ENCODE results near the gene GLCCI1.

The GLCCI1 gene

GRCh38 chr7:7968544-7969305, at the start of gene GLCCI1:
Gene GLCCI1, plus strand, starts transcription at chr7:7968796. Its CDS starts 555 bp downstream, at chr7:7969351.
- DNase-seq, result peak; percentile 97 to 98

GRCh38 chr7:7919449-7919945, 49.1 kb upstream of the GLCCI1 start:
- DNase-seq, result no peak

DNA sequence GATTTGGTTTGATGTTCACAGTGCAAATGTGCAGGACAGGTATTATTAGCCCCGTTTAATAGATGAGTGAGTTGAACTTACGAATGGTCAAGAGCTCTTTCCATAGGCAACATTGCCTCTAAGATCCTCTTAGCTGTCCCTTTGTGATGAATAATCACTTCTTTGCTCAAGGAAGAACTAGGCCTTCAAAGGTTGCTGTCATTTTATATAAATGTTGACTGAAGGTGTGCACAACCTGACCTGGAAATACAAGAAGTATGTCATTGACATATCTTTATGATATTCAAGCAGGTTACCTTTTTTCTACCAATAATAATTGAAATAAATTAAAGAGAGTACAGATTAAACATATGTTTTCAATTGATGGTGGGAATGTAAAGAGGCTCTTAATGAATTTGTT, 48.5 kb upstream of the GLCCI1 start:
- no peak for DNase-seq

- DNase-seq, result no peak
Measured at GRCh38 chr7:7920481-7920880, 48.1 kb upstream of the GLCCI1 start.

- DNase-seq, result no peak
Measured at GRCh38 chr7:7921830-7922229, 46.8 kb upstream of the GLCCI1 start.

DNA sequence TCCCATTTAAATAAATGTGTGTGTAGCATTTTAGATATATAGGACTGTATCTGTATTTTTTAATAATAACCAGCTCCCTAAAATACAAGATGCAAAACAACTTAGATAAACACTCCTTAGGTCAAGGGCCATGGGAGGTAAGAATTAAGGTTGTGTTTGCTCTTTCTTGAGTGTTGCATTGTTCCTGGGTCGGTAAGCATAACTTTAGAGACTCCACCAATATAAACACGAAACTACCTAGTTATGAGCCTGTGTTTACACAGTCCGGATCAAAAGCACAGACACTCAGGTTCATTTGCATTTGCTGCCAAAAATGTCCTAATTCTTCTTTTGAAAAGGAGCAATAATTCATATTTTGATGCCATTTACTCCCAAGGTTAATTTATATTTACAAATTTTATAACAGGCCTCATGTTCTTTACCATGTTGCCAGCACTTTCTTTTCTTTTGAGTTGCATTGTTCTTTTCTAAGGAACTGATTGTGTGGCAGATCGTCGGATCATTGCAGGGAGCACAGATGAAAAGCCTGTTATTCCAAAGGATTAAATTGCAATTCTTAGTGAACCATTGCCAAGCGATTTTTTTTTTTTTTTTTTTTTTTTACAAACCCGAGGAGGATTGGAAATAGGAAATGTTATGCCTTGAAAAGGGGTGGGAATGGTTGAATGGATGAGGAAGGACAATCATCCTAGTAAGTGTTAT, 45.8 kb upstream of the GLCCI1 start:
- no peak for DNase-seq

GRCh38 chr7:7923818-7924217, 44.8 kb upstream of the GLCCI1 start:
- no peak for DNase-seq

DNA sequence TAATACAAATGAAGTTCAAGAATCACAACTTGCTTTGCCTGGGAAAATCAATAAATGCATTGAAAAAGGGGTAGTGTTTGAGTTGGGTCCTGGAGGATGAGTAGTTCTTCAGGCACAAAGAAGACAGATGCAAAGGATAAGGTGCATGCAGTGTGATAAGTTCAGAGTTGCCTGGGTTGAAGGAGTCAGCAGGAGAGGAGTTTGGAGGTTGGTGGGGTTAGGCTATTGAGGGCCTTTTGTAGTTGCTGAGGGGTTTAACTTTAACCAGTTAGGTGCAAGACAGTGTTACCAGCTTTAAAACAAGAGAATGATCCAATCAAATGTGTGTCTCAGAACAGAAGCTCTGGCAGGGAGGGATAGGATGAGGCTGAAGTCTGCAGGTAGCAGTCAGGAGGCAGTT, 44.3 kb upstream of the GLCCI1 start:
- DNase-seq, result no peak

- DNase-seq, result no peak
Measured at GRCh38 chr7:7931626-7932025, 37.0 kb upstream of the GLCCI1 start.

- no peak for DNase-seq
Measured at GRCh38 chr7:7932553-7932952, 36.0 kb upstream of the GLCCI1 start.

GRCh38 chr7:7933915-7934526, 34.6 kb upstream of the GLCCI1 start:
- DNase-seq, result no peak

DNA sequence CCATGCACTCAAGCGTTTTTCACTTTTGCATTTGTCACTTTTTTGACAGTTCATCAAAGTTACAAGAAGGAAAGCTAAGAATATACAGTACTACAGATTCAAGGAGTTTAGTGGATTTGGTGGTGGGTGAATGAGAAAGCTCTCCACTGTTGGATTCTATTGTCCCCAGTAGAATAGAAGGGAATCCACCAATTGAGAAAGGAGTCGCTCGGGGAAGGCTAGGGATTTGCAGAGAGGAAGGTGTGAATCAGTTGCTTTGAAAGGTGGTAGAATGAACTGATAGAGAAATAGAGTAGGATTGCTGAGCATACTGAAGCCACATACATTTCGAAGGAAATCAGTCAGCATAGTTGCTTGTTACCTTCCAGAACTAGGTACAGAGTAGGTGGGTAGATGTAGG, 33.7 kb upstream of the GLCCI1 start:
- no peak for DNase-seq

DNA sequence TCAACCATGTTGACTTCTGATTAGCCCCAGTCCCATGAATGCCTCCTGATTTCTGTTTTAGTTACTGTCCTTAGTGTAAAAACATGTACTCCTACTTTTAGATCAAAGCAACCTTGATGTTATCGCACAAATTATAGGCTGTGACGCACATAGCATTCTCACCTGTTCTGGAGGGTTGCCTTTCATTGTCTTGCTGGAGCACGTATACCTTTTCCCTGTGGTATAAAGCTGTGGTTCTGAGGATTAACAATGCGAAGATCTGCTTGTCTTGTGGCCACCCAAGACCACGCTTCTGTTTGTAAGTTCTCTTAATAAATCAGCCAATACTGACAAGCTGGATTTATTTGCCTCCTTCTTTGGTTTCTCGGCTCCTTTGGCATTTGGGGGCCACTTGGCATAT, 30.1 kb upstream of the GLCCI1 start:
- DNase-seq, result no peak

- DNase-seq, result no peak
Measured at GRCh38 chr7:7943951-7944350, 24.6 kb upstream of the GLCCI1 start.

- no peak for DNase-seq
Measured at GRCh38 chr7:7944619-7945282, 23.8 kb upstream of the GLCCI1 start.

GRCh38 chr7:7946486-7946885, 22.1 kb upstream of the GLCCI1 start:
- no peak for DNase-seq

- DNase-seq, result no peak
Measured at GRCh38 chr7:7948232-7948631, 20.4 kb upstream of the GLCCI1 start.

GRCh38 chr7:7953806-7954205, 14.8 kb upstream of the GLCCI1 start:
- no peak for DNase-seq

DNA sequence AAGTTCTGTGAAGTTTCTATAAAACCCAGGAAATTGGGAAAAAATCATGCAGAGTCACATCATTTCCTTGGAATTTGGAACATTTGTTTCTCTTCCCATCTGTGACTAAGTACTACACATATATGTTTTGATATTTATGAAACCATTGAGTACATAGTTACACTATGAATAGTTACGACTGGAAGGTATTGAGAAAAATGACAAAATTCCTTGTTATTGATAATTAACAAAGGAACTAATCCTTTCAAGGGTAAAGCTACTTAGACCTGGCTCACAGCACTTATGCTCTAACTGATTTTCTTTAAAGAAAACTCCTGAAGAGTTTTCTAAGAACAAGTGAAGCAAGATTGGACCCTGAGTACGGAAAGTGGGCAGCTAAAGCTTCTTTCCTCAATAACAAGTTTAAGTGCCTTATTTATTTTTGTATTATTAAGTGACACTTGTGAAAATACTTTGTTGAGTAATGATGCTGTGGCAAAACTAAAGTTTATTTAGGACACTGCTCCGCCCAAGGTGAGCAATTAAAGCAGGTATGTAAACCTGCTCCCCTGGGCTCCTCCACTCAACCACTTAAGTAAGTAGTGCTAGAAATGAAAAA, 12.0 kb upstream of the GLCCI1 start:
- no peak for DNase-seq

- no peak for DNase-seq
Measured at GRCh38 chr7:7957513-7957912, 11.1 kb upstream of the GLCCI1 start.

GRCh38 chr7:7959979-7960670, 8.5 kb upstream of the GLCCI1 start:
- no peak for DNase-seq

GRCh38 chr7:7962851-7963250, 5.7 kb upstream of the GLCCI1 start:
- DNase-seq, result no peak

All from cerebellar nuclear complex (tissue), 1 donor.